DLD1 (cell line): ENCODE data around the gene PLXNB2.

Experiments
- in situ Hi-C: cut with HindIII; loops from 2 replicates; pipeline ENCODE4 v1.10.0; 2017; ENCODE audit warnings: low sequenced_read_pairs

The PLXNB2 gene

DNA sequence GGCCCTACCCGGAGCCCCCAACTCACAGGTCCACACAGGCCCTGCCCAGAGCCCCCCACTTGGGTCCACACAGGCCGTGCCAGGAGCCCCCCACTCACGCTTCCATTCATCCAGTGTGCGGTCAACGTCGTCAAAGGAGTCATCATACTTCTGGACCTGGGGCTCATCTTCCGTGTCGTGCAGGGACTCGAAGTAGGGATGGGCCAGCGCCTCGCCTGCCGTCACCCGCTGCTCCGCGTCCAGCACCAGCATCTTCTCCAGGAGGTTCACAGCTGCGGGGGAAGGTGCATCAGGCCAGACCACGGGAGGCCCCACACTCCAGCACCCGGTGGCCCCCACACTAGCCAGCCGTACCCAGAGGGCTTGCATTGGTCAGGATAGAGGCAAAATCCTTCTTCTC lies 52.3 kb downstream of the PLXNB2 start:
- in situ Hi-C loops: no loop called here

DNA sequence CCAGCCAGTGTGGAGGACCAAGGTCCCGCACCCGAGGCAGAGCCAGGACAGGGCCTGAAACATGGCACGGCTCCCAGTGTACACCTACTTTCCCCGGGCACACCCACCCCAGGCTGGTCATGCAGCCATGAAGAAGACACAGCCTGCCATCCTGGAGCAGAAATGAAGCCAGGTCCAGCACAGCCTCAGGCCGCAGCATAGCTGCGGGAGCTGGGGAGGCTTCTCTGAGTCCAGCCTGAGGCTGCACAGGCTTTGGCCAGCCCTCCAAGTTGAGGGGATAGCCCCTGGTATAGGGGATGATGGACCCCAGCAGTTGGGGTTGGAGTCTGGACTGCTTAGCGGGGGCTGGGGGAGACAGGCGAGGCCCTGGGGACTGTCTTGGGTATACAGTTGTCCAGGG lies 53.5 kb downstream of the PLXNB2 start:
- in situ Hi-C loops: no loop called here

DNA sequence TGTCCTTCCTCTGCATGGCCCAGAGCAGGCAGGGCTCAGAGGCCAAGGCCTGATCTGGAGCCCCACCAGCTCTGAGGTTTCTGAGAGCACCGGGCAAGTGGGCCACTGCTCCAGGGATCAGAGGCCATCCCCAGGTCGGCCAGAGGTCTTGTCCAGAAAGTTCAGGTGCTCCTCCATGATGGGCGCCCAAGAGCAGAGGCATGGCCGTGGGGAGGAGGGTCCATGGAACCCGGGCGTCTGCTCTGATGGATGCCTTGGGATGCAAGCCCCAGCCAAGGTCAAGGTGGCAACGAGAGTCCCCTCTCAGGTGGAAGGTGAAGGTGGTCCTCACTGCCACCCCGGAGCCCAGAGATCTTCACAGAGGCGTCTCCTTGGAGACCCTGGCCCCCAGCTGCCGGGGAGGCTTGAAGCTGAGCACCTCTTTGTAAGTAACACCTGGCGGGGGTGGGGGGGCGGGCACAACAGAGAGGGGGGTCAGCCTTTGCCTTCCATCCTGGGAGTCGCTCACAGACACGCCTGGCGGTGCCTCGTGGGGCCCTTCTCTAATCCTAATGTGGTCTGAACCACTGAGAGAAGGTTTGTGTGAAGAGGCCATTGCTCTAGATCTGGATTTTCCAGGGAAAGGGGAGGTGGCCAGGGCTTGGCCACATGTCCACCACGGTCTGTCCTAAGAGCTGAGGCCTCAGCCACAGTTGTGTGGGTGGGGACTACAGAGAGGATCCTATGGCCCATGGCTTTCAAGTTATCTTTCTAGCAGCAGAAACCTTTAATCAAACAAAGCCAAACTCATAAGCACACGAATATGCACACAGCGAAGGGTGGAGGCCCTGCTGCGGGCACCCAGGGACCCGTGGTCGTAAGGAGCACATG lies 54.2 kb downstream of the PLXNB2 start:
- in situ Hi-C loops: no loop called here

DNA sequence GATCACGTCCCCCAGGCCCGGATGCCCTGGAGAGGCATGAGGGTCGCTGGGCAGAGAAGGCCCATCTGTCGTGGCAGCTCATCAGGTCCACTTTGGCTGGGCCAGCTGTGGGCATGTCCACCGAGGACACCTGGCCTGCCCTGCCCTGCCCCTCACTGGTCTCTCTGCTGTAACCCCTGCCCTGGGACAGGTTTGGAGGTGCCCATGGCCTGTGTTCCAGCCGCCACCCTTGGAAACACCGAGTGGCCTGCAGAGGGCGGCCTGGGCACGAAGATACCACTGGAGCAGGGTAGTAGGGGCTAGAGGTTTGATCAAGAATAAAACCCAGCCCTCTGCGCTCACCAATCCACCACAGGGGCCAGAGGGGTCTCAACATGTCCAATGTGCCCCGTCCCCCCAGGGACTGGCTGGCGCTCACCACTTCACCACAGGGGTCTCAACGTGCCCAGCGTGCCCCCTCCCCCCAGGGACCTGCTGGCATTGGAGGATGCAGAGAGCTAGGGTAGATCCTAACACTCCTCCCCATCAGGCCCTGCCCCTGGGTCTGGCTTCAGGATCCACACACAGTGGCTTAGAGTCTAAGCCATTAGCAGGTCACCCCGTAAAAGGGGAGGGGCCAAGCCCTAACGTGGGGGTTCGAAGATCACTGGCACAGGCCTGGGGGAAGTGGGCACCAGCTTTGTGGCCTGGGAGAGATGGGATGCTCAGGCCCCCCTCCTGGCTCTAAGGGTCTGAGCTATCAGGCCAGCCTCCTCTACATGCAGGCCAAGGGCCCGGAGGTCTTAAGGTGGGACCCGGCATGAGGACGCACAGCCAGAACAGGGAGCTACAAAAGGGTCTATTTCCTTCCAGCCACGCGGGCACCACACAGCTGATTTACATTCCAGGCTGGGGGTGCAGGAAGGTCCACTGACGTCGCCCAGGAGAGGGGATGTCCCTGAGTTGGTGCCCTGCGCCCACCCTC lies 55.1 kb downstream of the PLXNB2 start:
- in situ Hi-C loops: no loop called here

DNA sequence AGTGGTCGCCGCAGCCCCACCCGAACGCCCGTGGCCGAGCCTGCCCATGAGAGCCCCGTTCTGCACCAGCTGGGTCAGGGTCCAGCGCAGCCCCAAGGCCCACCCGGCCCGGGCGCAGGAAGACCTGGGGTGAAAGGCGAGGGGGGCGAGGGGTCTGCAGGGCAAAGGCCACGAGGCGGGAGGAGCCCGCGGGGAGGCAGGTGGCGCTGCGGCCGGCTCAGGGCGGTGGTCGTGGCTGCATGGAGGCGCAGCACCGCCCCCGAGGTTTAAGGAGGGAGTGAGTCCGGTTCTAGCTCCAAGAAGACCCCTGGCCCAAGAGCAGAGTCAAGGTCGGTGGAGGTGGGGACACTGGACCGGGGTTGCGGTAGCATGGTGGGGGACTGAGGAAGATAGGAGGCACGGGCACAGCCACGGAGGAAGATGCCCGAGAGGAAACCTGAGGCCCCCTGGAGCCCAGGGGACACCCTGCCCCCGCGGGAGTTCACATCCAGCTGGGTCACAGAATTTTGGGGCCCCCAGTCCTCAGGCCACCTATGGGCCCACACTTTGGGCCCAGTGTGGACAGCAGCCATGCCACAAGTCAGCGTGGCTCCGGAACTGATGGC lies 55.9 kb downstream of the PLXNB2 start:
- in situ Hi-C loops: no loop called here

DNA sequence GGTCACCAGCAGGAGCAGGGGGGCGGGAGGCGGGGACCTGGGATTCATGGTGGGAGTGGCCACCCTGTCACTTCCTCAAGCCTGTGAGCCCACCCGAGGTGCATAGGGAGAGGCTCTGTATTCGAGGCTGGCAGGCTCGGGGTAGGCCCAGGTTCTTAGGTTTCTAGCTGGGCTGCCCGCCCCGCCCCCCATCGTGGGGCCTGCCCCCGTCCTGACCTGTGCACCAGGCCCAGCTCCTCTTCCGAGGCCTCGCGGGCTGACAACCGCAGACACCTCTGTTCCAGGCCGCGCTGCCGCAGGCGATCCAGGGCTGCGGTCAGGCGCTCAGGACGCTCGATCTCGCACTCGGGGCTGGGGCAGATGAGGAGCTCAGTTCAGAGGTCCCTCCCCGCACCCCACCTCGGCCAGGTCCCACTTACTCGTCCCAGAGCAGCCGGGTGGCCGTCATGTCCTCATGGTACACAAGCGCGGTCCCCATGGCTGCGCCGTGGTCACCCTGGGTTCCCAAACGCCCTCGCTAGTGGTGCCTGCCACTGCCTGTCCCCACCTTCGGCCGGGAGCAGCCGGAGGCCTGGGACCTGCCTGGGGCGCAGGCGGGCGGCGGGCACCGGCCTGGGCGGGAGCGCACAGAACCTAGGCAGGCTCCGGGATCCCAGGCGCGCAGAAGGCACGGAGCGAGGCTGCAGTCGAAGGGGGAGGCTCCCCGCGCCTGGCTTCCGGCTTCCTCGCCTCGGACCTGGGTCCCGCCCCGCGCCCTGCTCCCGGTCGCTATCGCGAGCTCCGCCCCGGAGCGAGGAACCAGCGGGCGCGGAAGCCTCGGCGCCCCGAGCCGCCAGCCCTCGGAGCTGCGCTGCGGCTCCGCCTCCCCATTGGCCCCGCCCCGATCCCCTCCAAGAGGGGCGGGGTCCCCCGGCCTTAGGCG lies 56.6 kb downstream of the PLXNB2 start, which contains the start of gene HDAC10:
TSS of gene HDAC10 (minus strand) at position 711 of the 922 bp plus-strand sequence. CDS start at position 478, 233 bp downstream.
- in situ Hi-C loops: no loop called here

DNA sequence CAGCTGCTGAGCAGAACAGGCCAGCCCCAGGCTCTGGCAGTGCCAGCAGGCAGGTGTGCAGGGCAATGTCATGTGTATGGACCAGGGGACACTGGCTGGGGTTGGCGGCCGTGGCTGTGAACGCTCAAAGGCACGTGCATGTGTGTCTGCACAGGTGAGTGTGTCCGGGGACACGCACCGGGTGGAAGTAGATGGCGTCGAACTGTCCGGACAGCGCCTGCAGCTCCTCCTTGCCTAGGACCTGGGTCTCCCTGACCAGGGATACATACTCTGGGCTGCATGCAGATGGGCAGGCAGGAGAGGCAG lies 57.2 kb downstream of the PLXNB2 start:
- in situ Hi-C loops: no loop called here

DNA sequence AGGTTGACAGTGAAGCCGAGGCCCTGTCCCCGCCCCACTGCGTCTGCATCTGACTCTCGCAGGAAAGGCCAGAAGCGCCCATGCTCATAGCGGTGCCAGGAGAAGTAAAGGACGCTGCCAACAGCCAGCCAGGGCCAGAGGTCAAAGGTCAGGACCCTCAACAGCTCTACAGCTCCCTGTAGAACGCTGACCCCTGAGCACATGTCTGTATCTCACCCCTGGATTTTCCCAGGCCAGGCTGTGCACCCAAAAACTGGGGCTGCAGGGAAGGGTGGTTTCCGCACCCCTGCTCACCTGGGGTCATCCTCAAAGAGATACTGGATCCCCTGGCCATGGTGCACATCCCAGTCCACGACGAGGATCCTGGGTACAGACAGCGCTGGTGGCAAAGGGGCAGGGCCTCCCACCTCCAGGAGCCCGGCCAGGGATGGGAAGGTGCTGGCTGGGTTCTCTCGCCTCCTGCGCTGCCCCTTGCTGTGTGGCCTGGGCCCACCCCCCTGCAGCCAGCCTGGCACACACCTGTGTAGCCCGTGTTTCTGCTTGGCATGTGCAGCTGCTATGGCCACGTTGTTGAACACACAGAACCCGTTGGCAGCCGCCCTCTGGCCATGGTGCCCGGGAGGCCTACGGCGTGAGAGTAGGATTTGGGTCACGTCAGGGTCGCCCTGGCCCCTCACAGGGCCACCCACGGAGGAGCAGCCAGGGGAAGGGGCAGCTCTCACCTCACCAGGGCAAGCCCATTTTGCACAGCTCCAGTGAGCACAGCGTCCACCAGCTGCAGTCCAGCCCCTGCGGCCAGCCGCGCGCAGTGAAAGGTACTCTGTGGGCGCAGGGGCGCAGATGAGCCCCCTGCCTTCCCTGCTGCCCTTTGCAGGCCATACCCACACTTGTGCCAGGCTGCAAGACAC lies 57.9 kb downstream of the PLXNB2 start:
- in situ Hi-C loops: no loop called here

DNA sequence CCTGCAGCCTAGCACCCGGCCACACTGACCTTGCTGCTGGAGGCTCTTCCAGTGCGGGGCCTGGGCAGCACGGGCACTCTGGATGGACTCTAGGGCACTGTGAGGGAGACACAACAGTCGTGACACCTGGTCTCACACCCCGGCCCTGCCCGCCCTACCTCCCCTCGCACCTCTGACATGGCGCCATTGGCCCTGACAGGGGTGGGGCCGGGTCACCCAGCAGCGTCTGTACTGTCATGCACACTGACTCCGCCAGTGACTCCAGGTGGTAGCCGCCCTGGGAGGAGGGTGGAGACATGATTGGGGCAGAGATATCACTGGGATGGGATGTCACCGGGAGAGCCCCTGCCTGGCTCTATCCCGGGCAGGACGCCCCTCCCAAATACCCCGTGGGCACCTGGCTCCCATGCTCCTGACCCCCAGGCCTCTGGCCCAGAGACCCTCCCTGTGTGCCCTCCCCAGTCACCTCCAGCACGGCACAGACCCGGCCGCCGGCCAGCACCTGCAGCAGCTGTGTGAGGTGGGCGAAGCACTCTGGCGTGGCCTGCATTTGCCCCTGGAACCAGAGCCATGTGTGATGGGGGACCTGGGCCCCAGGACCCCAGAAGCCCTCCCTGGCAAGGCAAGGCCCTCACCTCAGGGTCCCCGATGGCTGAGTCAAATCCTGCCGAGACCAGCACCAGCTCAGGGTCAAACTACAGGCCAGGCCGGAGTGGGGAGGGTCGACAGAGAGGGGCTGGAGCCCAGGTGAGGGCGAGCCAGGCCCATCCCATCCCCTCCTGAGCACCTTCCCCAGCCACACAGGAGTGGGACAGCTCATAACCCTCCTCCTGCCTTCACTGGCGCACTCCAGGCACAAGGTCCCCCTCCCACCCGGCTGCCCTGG lies 59.0 kb downstream of the PLXNB2 start:
- in situ Hi-C loops: no loop called here

DNA sequence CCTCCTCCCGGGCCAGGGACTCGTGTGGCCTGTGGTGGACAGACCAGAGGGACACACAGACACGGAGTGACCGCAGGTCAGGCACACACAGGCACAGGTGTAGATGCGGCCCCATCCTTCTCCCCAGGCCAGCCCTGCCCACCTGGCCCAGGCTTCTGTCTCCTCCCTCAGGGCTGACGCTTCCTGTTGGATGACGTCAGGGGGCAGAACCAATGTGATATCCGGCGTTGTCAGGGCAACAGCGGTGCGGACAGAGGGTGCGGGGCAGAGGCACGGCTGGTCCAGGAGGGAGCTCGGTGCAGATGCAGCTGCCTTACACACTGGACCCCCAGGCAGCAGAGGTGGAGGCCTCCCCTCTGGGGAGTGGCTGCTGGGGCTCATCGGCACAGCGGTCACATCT lies 59.7 kb downstream of the PLXNB2 start:
- in situ Hi-C loops: no loop called here

DNA sequence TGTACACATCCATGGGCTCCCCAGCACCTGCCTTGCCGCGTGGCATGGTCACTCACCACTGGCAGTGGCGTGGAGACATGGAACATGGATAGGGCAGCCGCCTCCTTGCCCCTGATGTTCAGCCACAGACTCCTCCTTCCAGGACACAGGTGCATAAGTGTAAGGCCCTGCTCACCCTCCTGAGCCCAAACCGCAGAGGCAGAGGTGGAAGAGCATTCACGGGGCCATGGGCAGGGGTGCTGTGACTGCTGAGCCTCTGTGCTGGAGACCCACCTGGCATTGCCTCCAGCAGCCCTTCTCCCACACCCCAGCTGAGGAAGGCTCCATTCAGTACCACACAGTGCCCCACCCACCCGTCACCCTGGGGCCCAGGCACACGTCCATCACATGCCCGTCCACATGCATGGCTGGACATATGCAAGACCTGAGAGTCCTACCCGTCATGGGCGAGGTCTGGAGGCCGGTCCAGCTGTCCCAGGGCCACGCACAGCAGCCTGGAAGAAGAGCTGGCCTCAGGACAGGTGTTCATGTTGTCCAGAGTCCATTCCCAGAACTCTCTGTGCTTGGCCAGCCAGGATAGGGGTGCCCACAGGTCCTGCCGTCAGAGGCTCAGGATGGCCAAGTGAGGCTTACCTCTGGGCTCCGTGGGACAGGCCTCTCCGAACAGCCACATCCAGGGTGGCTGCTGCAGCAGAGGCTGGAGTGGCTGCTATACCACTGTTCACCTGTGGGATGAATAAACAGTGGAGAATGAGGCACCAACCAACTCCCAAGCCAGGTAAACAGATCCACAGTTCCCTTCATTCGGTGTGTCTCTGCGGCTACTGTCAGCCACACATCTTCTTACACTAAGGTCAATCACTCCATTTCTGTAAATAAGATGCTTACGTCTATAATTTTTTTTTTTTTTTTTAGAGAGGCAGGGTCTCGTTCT lies 60.9 kb downstream of the PLXNB2 start:
- in situ Hi-C loops: no loop called here

DNA sequence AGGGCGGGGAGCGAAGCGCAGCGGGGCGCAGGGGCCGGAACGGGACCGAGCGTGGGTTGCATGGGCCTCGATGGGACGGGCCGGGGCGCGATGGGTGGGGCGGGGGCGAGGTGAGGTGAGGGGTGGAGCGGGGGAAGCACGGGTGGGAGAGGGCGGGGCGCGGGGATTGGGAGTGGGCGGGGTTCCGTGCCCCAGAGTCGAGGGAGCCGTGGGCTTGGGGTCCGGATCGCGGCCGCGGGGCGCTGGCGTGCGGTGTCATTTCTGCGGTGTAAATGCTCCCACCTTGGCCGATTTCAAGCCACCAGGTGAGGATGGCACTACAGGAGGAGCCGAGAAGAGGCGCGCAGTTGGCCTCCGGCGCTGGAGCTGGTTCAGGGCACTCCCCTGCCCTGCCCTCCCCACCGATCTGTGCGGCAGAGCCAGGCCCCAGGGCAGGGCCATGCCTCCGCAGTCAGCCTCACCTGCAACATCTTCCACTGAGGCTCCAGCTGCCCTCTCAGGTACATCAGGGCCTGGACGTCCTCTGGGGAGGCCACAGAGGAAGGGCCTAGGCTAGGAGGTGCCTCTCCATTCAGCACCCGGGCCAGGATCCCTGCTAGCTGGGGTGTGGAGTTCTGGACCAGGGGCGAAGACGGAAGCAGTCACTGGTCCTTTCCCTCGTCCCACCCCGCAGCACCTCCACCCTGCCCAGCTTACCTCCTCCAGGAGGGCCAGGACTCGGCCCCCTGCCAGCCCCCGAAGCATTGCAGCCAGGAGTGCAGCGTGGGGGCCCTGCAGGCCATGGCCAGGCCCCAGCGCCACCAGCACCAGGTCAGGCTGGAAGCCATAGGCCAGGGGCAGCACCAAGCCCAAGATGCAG lies 62.0 kb downstream of the PLXNB2 start:
- in situ Hi-C loops: no loop called here

DNA sequence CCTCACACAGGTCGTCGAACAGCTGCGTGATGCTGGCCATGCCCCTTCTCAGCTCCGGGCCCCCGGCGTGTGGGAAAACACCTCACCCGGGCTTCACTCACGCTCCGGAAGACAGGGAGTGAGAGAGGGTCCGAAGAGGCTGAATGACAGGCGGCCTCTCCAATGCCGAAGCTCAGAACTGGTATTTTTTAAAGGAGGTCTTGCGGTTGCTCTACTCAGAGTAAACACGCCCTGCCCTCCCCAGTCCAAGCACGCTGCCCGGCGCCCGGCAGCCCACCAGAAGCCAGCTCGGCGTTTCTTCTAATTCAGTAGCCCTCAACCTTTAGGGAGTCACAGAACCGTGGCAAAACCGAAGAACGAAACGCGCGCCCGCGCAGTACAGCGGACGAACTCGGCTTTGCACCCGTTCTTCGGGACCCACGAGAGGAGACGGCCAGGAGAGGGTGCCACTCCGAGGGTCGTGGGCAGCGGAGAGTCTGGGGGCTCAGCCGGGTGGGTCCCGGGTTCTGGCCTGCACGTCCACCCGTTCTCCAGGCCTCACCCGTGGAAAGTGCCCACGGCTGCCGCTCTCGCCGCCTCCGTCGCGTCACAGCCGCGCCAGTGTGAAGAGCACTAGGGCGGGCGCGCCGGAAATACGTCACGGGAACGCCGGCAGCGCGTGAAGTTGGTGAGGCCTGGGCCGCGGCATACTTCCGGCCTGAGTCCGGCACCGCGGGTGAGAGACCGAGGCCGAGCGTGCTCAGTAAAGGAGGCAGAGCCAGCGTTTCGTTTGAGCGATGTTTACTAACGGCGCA lies 62.8 kb downstream of the PLXNB2 start, which contains the start of gene TUBGCP6:
TSS of gene TUBGCP6 (minus strand) at position 604 of the 794 bp plus-strand sequence. CDS start at position 40, 564 bp downstream.
- in situ Hi-C loops: no loop called here

DNA sequence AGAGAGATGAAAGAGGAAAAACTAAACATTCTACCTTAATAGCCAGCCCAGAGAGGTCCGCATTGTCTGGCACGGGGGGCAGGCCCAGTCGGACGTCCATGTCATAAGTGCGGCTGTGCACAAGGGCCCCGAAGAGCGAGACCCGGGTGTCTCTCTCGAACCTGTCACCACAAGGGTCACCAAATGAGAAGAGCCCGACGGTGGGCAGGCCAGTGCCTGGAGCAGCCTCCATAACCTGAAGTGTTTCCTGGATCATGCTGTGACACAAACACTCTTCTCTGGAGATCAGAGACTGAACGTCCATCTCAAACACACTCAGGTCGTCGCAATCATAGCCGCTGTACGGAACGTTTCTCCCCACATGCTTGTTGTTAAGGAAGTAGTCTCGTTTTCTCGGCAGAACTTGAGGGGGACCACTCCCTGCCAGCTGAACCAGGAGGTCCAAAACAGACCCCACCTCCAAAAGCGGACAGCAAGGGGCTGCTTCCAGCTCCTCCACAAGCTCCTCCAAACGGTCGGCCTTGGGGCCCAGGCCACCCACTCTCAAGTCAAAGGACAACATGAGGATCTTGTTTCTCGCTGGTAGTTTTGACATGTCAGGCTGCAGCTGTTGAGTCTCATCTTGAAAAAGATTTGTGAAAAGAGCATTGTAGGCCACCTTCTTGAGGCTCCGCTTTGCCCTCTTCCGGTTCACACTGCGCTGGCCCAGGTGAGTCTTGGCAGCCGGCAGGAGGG lies 63.6 kb downstream of the PLXNB2 start:
- in situ Hi-C loops: no loop called here
